Measurements from ENCODE around the gene WDR35. TPM values are rescaled to one million over a fixed set of nuclear protein-coding genes. Genes with fewer than 3 reads are reported as not detected.

Gene WDR35
- total RNA-seq, 1 experiment from 2014 or later = 16.7 TPM

- H3K4me1 Mint-ChIP-seq = peaks cover 15 to 22% of the 10 kb centered on the region in 2 experiments
- no peak overlapping the region for H3K9ac ChIP-seq (ENCODE audit: extremely low read depth, insufficient read length, low read length)
- no peak overlapping the region for H2AK5ac ChIP-seq (ENCODE audit: insufficient read length, low read length)
- no peak overlapping the region for H4K91ac ChIP-seq (ENCODE audit: insufficient read length, low read depth, low read length)
- no peak overlapping the region for H3K23ac ChIP-seq (ENCODE audit: insufficient read length, low read depth, low read length)
- peaks cover 4% of the 10 kb centered on the region; the same call in 1 of the 2 replicates for H3K4me1 ChIP-seq (ENCODE audit: insufficient read depth, low read length)
- no peak overlapping the region for H3K56ac ChIP-seq (ENCODE audit: insufficient read length, low read depth, low read length)
- no peak overlapping the region for H2BK5ac ChIP-seq (ENCODE audit: insufficient read length, low read length)
- peaks cover 0 to 6% (median 5%) of the 10 kb centered on the region in 3 experiments; a peak in 5 of 7 replicates for H3K36me3 Mint-ChIP-seq (ENCODE audit: insufficient read depth in 1 of 3, low read depth in 3 of 3)
- no peak overlapping the region for H2BK15ac ChIP-seq (ENCODE audit: low read depth, low read length)
- no peaks in the 10 kb centered on the region; the same call in 1 of the 2 replicates for H3K27me3 ChIP-seq (ENCODE audit: insufficient read depth, low read length)
- DNase-seq = peak; percentile 33
- H3K79me2 ChIP-seq (ENCODE audit: insufficient read depth, low read length) = no peaks in the 10 kb centered on the region
- H3K9me3 Mint-ChIP-seq = peaks cover 6 to 8% of the 10 kb centered on the region in 2 experiments; a peak in 4 of 5 replicates
- no peak overlapping the region for H3K4ac ChIP-seq (ENCODE audit: low read depth, low read length)
- H2BK12ac ChIP-seq (ENCODE audit: insufficient read length, low read depth, low read length) = no peak overlapping the region
- no peak overlapping the region; a peak in 1 of 7 replicates for H3K27ac Mint-ChIP-seq
- TF ChIP-seq CTCF (conservative IDR thresholded peaks at IDR 0.05) = no peak
- no peak overlapping the region for H4K8ac ChIP-seq (replicated peaks; ENCODE audit: insufficient read length, low read depth, low read length)
- H3K14ac ChIP-seq (ENCODE audit: insufficient read depth, low read length) = no peak overlapping the region
- no peak overlapping the region for H4K5ac ChIP-seq (ENCODE audit: insufficient read length, low read depth, low read length)
- WGBS (ENCODE audit: extremely low coverage, insufficient read length, low lambda C conversion rate) = no CpG with 5 or more reads among the region's 15 CpGs
- no peak overlapping the region for H3T11ph ChIP-seq (ENCODE audit: low read length)
- H3K79me1 ChIP-seq (ENCODE audit: insufficient read depth, low read depth, low read length, poor library complexity, severe bottlenecking) = no peaks in the 10 kb centered on the region
- H3K4me3 Mint-ChIP-seq = peak overlapping the region; percentile 70
- no peak overlapping the region for H2AFZ ChIP-seq (ENCODE audit: low read length)
- H3K9me3 ChIP-seq (ENCODE audit: control insufficient read depth, low read depth, low read length) = no peaks in the 10 kb centered on the region
- no peak overlapping the region for H3K18ac ChIP-seq (ENCODE audit: insufficient read length, low read depth, low read length)
- H3K27me3 Mint-ChIP-seq (ENCODE audit: low read depth) = peaks cover 23% of the 10 kb centered on the region
- H3K23me2 ChIP-seq (ENCODE audit: insufficient read length, low read depth, low read length, poor library complexity, severe bottlenecking) = peaks cover 12% of the 10 kb centered on the region
- H2BK120ac ChIP-seq (ENCODE audit: low read depth, low read length, poor library complexity, severe bottlenecking) = no peak overlapping the region
- no peak overlapping the region for H3K27ac ChIP-seq (ENCODE audit: insufficient read length, low read depth, low read length)
- H3K4me2 ChIP-seq (ENCODE audit: insufficient read depth, insufficient read length, low read length) = peak overlapping the region; percentile 79
- no peaks in the 10 kb centered on the region for H4K20me1 ChIP-seq (ENCODE audit: control insufficient read depth, insufficient read depth, insufficient read length)
- H2BK20ac ChIP-seq (ENCODE audit: low read depth, low read length, poor library complexity, severe bottlenecking) = no peak overlapping the region
These were observed 23.4 kb upstream of the WDR35 start for GRCh38 chr2:20013126-20013849.

All from H9 (cell line).